HEK293 (cell line): ENCODE measurements around the gene PEAR1.

Experiments used
- CTCF ChIA-PET: fragments of 350-600 bp; formaldehyde crosslinking; extraction: SDS; loops from one replicate; lab custom pipeline; 2021; ENCODE audit warnings: antibody characterized with exemption; lab: Yijun Ruan, JAX
- POLR2A ChIA-PET: fragments of 300-600 bp; formaldehyde crosslinking; extraction: SDS; loops from one replicate; lab custom pipeline; 2020; ENCODE audit warnings: antibody characterized with exemption, inconsistent platforms; lab: Yijun Ruan, JAX
- H3K27ac ChIP-seq: fragments of 200-500 bp; sonication (Bioruptor generic); 2 replicates; pipeline ENCODE4 v1.5.1; 2014; ENCODE audit warnings: low read depth, low read length, control low read depth, inconsistent platforms; ENCODE audit errors: extremely low read depth
- H3K36me3 ChIP-seq, 2 experiments: fragments of 200-500 bp in 1 of 2; sonication (Bioruptor generic) in 1 of 2; 1 replicate in 1 of 2; 2 replicates in 1 of 2; pipeline ENCODE4 v1.5.1; 2014 to 2017; ENCODE audit warnings: inconsistent platforms in 2 of 2, low read length in 2 of 2; ENCODE audit not compliant: control insufficient read depth in 2 of 2, insufficient read depth in 1 of 2
- H3K4me1 ChIP-seq: fragments of 200-500 bp; sonication (Bioruptor generic); 2 replicates; pipeline ENCODE4 v1.5.1; 2014; ENCODE audit warnings: mild to moderate bottlenecking, low read length, inconsistent platforms; ENCODE audit not compliant: control insufficient read depth, insufficient read depth
- H3K4me3 ChIP-seq: 2 replicates; pipeline ENCODE4 v1.5.1; 2011; ENCODE audit warnings: low read depth, mild to moderate bottlenecking, control low read depth, low read length, moderate library complexity
- H3K9me3 ChIP-seq: fragments of 200-500 bp; sonication (Bioruptor generic); 2 replicates; pipeline ENCODE4 v1.5.1; 2014; ENCODE audit warnings: low read depth, low read length, inconsistent platforms; ENCODE audit not compliant: control insufficient read depth, insufficient read depth
- GLI2 ChIP-seq: fragments of 450-650 bp; formaldehyde crosslinking; IDR thresholded peaks from 2 replicates; pipeline ENCODE4; 2017; ENCODE audit warnings: missing biosample characterization, missing genetic modification characterization, low read depth, borderline replicate concordance
- KLF16 ChIP-seq: fragments of 450-650 bp; formaldehyde crosslinking; IDR thresholded peaks from 2 replicates; pipeline ENCODE4 v1.5.1; 2017; ENCODE audit warnings: missing biosample characterization, missing genetic modification characterization
- SALL2 ChIP-seq: fragments of 450-650 bp; formaldehyde crosslinking; IDR thresholded peaks from 2 replicates; pipeline ENCODE4 v1.5.0; 2017; ENCODE audit warnings: missing biosample characterization, mild to moderate bottlenecking, missing genetic modification characterization, borderline replicate concordance
- ZEB2 ChIP-seq: fragments of 450-650 bp; formaldehyde crosslinking; IDR thresholded peaks from 2 replicates; pipeline ENCODE4 v1.5.1; 2016; ENCODE audit warnings: missing biosample characterization, missing genetic modification characterization
- ZNF169 ChIP-seq: fragments of 450-650 bp; formaldehyde crosslinking; IDR thresholded peaks from 2 replicates; pipeline ENCODE4 v1.5.1; 2016; ENCODE audit warnings: missing biosample characterization, missing genetic modification characterization
- ZNF223 ChIP-seq: fragments of 450-650 bp; formaldehyde crosslinking; IDR thresholded peaks from 2 replicates; pipeline ENCODE4 v1.5.1; 2016; ENCODE audit warnings: missing biosample characterization, missing genetic modification characterization
- ZNF311 ChIP-seq: fragments of 450-650 bp; formaldehyde crosslinking; IDR thresholded peaks from 2 replicates; pipeline ENCODE4 v1.5.1; 2017; ENCODE audit warnings: missing biosample characterization, missing genetic modification characterization, borderline replicate concordance
- ZNF473 ChIP-seq: fragments of 450-650 bp; formaldehyde crosslinking; IDR thresholded peaks from 2 replicates; pipeline ENCODE4 v1.5.1; 2017; ENCODE audit warnings: missing biosample characterization, missing genetic modification characterization
- ZNF596 ChIP-seq: fragments of 450-650 bp; IDR thresholded peaks from 2 replicates; pipeline ENCODE4 v1.5.0; 2018; ENCODE audit warnings: missing biosample characterization, mild to moderate bottlenecking, missing genetic modification characterization, moderate library complexity
- ZNF623 ChIP-seq: fragments of 450-650 bp; formaldehyde crosslinking; IDR thresholded peaks from 2 replicates; pipeline ENCODE4 v1.5.1; 2016; ENCODE audit warnings: missing biosample characterization, missing genetic modification characterization
- ZNF830 ChIP-seq: fragments of 450-650 bp; IDR thresholded peaks from 2 replicates; pipeline ENCODE4 v1.5.0; 2018; ENCODE audit warnings: missing biosample characterization, missing genetic modification characterization, low read depth, mild to moderate bottlenecking, moderate library complexity
- ZSCAN30 ChIP-seq: fragments of 450-650 bp; IDR thresholded peaks from 2 replicates; pipeline ENCODE4 v1.5.1; 2018; ENCODE audit warnings: missing biosample characterization, mild to moderate bottlenecking, missing genetic modification characterization, moderate library complexity
- TF ChIP-seq, protein P1 (sequence below): fragments of 450-650 bp; formaldehyde crosslinking; IDR thresholded peaks from 2 replicates; pipeline ENCODE4 v1.5.1; 2016; ENCODE audit warnings: missing biosample characterization, missing genetic modification characterization
- TF ChIP-seq, protein P2 (sequence below): fragments of 450-650 bp; formaldehyde crosslinking; IDR thresholded peaks from 2 replicates; pipeline ENCODE4 v1.5.1; 2016; ENCODE audit warnings: missing biosample characterization, missing genetic modification characterization
- TF ChIP-seq, protein P3 (sequence below): fragments of 450-650 bp; formaldehyde crosslinking; IDR thresholded peaks from 2 replicates; pipeline ENCODE4 v1.5.1; 2016; ENCODE audit warnings: missing biosample characterization, missing genetic modification characterization, low read depth
- TF ChIP-seq, protein P4 (sequence below): fragments of 450-650 bp; formaldehyde crosslinking; IDR thresholded peaks from 2 replicates; pipeline ENCODE4 v1.5.1; 2016; ENCODE audit warnings: missing biosample characterization, missing genetic modification characterization

The PEAR1 gene

DNA sequence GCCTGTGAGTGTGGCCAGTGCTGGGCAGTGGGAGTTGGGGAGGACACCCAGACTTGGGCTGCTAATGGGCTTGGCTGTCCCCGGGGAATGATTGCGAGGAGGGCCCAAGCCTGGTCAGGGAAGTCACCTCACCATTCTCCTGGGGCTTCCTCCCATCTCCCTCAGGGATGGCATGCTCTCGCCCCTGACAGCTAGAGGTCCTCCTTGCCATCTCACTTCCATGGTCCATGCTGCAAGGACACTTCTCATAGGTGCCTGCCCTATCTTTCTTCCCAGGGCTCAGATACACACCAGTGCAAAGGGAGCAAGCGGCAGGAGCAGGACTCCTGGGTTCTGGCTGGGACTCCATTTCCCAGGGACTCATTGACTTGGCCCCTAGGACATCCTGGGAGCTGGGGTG, 28.7 kb upstream of the PEAR1 start (continued):
- no peak for TF ChIP-seq ZEB2 (tag by site-specific recombination)
- TF ChIP-seq, all 188 proteins: peak for 2

DNA sequence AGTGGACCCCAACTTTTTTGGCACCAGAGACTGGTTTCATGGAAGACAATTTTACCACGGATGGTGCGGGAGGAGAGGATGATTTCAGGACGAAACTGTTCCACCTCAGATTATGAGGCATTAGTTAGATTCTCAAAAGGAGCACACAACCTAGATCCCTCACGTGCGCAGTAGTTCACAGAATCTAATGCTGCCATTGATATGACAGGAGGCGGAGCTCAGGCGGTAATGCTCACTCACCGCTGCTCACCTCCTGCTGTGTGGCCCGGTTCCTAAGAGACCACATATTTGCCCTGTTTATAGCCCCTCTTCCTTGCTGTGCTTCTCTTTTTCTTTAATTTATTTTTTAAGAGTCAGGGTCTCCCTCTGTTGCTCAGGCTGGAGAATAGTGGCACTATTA, 28.3 kb upstream of the PEAR1 start:
- no peak overlapping the region for H3K27ac ChIP-seq
- POLR2A ChIA-PET: no interaction called here
- no peaks in the 10 kb centered on the region for H3K9me3 ChIP-seq
- TF ChIP-seq, protein P1, sequence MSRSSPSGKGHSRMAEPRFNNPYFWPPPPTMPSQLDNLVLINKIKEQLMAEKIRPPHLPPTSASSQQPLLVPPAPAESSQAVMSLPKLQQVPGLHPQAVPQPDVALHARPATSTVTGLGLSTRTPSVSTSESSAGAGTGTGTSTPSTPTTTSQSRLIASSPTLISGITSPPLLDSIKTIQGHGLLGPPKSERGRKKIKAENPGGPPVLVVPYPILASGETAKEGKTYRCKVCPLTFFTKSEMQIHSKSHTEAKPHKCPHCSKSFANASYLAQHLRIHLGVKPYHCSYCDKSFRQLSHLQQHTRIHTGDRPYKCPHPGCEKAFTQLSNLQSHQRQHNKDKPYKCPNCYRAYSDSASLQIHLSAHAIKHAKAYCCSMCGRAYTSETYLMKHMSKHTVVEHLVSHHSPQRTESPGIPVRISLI: no peak
- TF ChIP-seq ZSCAN30 (tag by site-specific recombination) (no peak), ZNF223 (tag by site-specific recombination) (no peak), ZNF473 (tag by site-specific recombination) (no peak), ZNF311 (tag by site-specific recombination) (no peak), ZNF830 (tag by site-specific recombination) (no peak), ZNF596 (tag by site-specific recombination) (no peak), SALL2 (no peak), ZNF623 (tag by site-specific recombination) (no peak)
- no peak overlapping the region for H3K4me3 ChIP-seq
- CTCF ChIA-PET: interaction anchor here (0.6 to 2.5 kb wide), 4 partner anchors 7 to 29 kb away, joined by 3 to 19 read pairs (median 8); no protein-coding TSS in a partner anchor
- peaks cover 1% of the 10 kb centered on the region; the same call in 1 of the 2 replicates for H3K4me1 ChIP-seq
- no peaks in the 10 kb centered on the region for H3K36me3 ChIP-seq

DNA sequence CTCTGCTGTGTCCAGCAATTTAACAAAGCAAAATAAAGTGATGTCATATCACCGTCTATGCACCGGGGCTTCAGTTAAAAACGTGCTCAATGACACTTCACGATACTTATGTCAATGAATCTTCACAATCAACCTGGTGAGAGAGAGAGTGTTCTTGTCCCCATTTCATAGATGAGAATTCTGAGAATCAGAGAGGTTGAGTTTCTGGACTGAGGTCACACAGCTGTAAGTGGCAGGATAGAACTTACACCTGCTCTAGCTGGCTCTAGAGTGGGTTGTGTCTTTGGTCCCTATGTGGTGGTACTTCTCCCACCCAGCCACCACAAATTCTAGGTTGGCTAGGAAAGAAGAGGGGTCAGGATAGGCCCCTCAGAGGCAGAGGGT, 27.7 kb upstream of the PEAR1 start:
- Histone ChIP-seq H3K4me3 (no peak overlapping the region), H3K9me3 (no peaks in the 10 kb centered on the region), H3K27ac (no peak overlapping the region), H3K4me1 (no peaks in the 10 kb centered on the region), H3K36me3 (no peaks in the 10 kb centered on the region)
- ChIA-PET POLR2A (no interaction called here), CTCF (interaction anchor here (0.6 to 2.5 kb wide), 3 partner anchors 8 to 206 kb away, joined by 3 to 19 read pairs (median 3); no protein-coding TSS in a partner anchor)
- no peak for TF ChIP-seq GLI2 (tag by site-specific recombination)
- TF ChIP-seq, protein P2, sequence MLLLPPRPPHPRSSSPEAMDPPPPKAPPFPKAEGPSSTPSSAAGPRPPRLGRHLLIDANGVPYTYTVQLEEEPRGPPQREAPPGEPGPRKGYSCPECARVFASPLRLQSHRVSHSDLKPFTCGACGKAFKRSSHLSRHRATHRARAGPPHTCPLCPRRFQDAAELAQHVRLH (tag by site-specific recombination): peak; percentile 49; the same call in 1 of the 2 replicates
- TF ChIP-seq, protein P3, sequence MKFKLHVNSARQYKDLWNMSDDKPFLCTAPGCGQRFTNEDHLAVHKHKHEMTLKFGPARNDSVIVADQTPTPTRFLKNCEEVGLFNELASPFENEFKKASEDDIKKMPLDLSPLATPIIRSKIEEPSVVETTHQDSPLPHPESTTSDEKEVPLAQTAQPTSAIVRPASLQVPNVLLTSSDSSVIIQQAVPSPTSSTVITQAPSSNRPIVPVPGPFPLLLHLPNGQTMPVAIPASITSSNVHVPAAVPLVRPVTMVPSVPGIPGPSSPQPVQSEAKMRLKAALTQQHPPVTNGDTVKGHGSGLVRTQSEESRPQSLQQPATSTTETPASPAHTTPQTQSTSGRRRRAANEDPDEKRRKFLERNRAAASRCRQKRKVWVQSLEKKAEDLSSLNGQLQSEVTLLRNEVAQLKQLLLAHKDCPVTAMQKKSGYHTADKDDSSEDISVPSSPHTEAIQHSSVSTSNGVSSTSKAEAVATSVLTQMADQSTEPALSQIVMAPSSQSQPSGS: peak; percentile 63; the same call in 1 of the 2 replicates
- TF ChIP-seq ZEB2 (tag by site-specific recombination): no peak
- TF ChIP-seq ZNF169 (tag by site-specific recombination): no peak
- TF ChIP-seq KLF16 (tag by site-specific recombination): no peak
- TF ChIP-seq, protein P4, sequence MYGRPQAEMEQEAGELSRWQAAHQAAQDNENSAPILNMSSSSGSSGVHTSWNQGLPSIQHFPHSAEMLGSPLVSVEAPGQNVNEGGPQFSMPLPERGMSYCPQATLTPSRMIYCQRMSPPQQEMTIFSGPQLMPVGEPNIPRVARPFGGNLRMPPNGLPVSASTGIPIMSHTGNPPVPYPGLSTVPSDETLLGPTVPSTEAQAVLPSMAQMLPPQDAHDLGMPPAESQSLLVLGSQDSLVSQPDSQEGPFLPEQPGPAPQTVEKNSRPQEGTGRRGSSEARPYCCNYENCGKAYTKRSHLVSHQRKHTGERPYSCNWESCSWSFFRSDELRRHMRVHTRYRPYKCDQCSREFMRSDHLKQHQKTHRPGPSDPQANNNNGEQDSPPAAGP (tag by site-specific recombination): no peak
